Osteoblast (primary cell): ENCODE results near the gene TRAPPC4. TPM values are rescaled to one million over a fixed set of nuclear protein-coding genes. Genes with fewer than 3 reads are reported as not detected.

Experiments
- DNase-seq: peaks from one replicate; pipeline ENCODE4 v3.0.0; 2011; ENCODE audit warnings: low spot score, mixed read lengths; ENCODE audit not compliant: insufficient read length; ENCODE audit errors: missing footprints
- H2AFZ ChIP-seq: 2 replicates; pipeline ENCODE4 v1.6.0; 2011; ENCODE audit warnings: mild to moderate bottlenecking, low read length
- H3K27ac ChIP-seq: 2 replicates; pipeline ENCODE4 v1.5.1; 2011; ENCODE audit warnings: mild to moderate bottlenecking, low read depth, low read length, moderate library complexity
- H3K27me3 ChIP-seq: 2 replicates; pipeline ENCODE4 v1.6.0; 2012; ENCODE audit warnings: mild to moderate bottlenecking, control low read depth, inconsistent platforms, low read length, moderate library complexity; ENCODE audit not compliant: insufficient read depth
- H3K36me3 ChIP-seq: 2 replicates; pipeline ENCODE4 v1.5.1; 2011; ENCODE audit warnings: mild to moderate bottlenecking, low read length, control low read depth, moderate library complexity; ENCODE audit not compliant: insufficient read depth
- H3K4me1 ChIP-seq: 2 replicates; pipeline ENCODE4 v1.5.1; 2011; ENCODE audit warnings: mild to moderate bottlenecking, low read length, control low read depth, moderate library complexity; ENCODE audit not compliant: insufficient read depth
- H3K4me2 ChIP-seq: 2 replicates; pipeline ENCODE4 v1.6.0; 2011; ENCODE audit warnings: mild to moderate bottlenecking, low read length; ENCODE audit not compliant: insufficient read depth
- H3K4me3 ChIP-seq: fragments of 200-600 bp; sonication (generic); 3 replicates; pipeline ENCODE4 v1.5.1; 2012; ENCODE audit warnings: mild to moderate bottlenecking, low read length, inconsistent platforms; ENCODE audit not compliant: insufficient read depth
- H3K79me2 ChIP-seq: 2 replicates; pipeline ENCODE4 v1.6.0; 2012; ENCODE audit warnings: mild to moderate bottlenecking, low read length, control low read depth, inconsistent platforms; ENCODE audit not compliant: insufficient read depth
- H3K9me3 ChIP-seq: 2 replicates; pipeline ENCODE4 v1.5.1; 2011; ENCODE audit warnings: low read depth, low read length, control low read depth
- H4K20me1 ChIP-seq: 2 replicates; pipeline ENCODE4 v1.6.0; 2012; ENCODE audit warnings: mild to moderate bottlenecking, low read length, control low read depth; ENCODE audit not compliant: insufficient read depth
- small RNA-seq: library from RNA; depleted of rRNA; stranded (forward); fragments of <200 nt; gene quantifications from one replicate; pipeline ENCODE3, GENCODE V24; 2012
- total RNA-seq: library from RNA; depleted of rRNA; stranded (reverse); fragments of >200 nt; gene quantifications from 2 replicates; pipeline ENCODE4 v1.2.3, GENCODE V29; 2012
- TF ChIP-seq, protein P1 (sequence below): IDR thresholded peaks from 2 replicates; pipeline ENCODE4 v1.5.1; 2011; ENCODE audit warnings: mild to moderate bottlenecking, low read depth, low read length, moderate library complexity; ENCODE audit errors: extremely low read depth

Gene TRAPPC4
- total RNA-seq, 1 donor = 42.3 TPM

DNA sequence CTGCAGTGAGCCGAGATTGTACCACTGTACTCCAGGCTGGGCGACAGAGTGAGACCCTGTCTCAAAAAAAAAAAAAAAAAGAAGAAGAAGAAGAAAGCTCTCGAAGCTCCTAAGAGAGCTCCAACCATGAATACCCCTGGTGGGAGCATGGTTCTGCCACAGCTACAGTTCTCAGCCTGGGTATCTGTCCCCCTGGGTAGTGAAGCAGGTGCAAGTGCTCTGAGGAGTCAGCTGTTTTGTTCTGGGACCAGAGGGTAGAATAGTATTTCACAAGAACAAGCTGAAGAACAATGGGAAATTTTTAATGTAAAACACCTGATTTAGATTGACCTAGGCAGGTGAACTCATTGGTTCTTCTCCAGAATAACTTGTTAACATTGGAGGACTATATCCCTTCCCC lies 42.7 kb downstream of the TRAPPC4 start:
- DNase-seq = peak; percentile 26
- TF ChIP-seq, protein P1, sequence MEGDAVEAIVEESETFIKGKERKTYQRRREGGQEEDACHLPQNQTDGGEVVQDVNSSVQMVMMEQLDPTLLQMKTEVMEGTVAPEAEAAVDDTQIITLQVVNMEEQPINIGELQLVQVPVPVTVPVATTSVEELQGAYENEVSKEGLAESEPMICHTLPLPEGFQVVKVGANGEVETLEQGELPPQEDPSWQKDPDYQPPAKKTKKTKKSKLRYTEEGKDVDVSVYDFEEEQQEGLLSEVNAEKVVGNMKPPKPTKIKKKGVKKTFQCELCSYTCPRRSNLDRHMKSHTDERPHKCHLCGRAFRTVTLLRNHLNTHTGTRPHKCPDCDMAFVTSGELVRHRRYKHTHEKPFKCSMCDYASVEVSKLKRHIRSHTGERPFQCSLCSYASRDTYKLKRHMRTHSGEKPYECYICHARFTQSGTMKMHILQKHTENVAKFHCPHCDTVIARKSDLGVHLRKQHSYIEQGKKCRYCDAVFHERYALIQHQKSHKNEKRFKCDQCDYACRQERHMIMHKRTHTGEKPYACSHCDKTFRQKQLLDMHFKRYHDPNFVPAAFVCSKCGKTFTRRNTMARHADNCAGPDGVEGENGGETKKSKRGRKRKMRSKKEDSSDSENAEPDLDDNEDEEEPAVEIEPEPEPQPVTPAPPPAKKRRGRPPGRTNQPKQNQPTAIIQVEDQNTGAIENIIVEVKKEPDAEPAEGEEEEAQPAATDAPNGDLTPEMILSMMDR = no peak
- Histone ChIP-seq H4K20me1 (peaks cover 1% of the 10 kb centered on the region), H2AFZ (no peak overlapping the region), H3K4me1 (peaks cover 16% of the 10 kb centered on the region), H3K4me2 (no peak overlapping the region), H3K36me3 (no peaks in the 10 kb centered on the region), H3K4me3 (no peak overlapping the region), H3K27ac (no peak overlapping the region), H3K79me2 (peaks cover 27% of the 10 kb centered on the region), H3K9me3 (no peaks in the 10 kb centered on the region), H3K27me3 (no peaks in the 10 kb centered on the region)

DNA sequence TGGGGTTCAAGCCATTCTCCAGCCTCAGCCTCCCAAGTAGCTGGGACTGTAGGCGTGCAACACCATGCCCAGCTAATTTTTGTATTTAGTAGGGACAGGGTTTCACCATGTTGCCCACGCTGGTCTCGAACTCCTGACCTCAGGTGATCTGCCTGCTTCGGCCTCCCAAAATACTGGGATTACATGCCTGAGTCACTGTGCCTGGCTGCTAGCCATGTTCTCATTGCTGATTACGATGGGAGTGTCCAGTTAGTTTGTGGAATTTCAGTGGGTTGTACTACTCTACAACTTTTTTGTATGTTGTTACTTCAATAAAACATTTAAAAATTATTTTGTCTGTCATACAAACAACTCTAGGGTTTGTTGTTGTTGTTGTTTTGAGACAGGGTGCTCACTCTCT lies 44.2 kb downstream of the TRAPPC4 start:
- TF ChIP-seq, protein P1 = no peak
- no peak overlapping the region for H3K27ac ChIP-seq

DNA sequence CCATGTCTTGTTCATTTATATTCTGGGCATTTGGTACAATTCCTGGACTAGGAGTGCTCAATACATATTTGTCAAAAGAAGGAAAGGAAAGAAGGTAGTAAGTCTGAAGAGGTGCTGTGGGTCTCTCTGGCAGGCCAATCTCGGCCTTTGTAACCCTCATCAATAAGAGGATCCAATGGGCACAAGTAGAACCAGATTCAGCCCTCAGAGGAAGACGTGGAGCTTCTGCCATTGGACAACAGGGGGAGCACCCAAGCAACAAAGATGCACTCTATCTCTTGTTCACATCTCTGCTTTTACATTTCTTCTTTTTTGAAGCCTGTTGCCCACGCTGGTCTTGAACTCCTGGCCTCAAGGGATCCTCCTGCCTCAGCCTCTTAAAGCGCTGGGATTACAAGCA lies 46.8 kb downstream of the TRAPPC4 start:
- H3K4me3 ChIP-seq = no peak overlapping the region
- no peaks in the 10 kb centered on the region for H3K27me3 ChIP-seq
- peaks cover 8% of the 10 kb centered on the region for H3K4me1 ChIP-seq
- H4K20me1 ChIP-seq = no peaks in the 10 kb centered on the region
- H3K79me2 ChIP-seq = peaks cover 46% of the 10 kb centered on the region
- no peaks in the 10 kb centered on the region for H3K9me3 ChIP-seq
- no peak overlapping the region for H3K4me2 ChIP-seq
- peaks cover 8% of the 10 kb centered on the region for H3K36me3 ChIP-seq
- DNase-seq = peak; percentile 87
- no peak overlapping the region for H2AFZ ChIP-seq
- H3K27ac ChIP-seq = no peak overlapping the region
- TF ChIP-seq, protein P1 = peak; percentile 54

More for the DNA sequence above, 44.2 kb downstream of the TRAPPC4 start:
- no peaks in the 10 kb centered on the region for H3K9me3 ChIP-seq
- H3K79me2 ChIP-seq = peaks cover 28% of the 10 kb centered on the region
- H3K27me3 ChIP-seq = no peaks in the 10 kb centered on the region
- DNase-seq = peak; percentile 68
- H3K4me2 ChIP-seq = no peak overlapping the region
- H3K36me3 ChIP-seq = no peaks in the 10 kb centered on the region
- H3K4me1 ChIP-seq = peaks cover 13% of the 10 kb centered on the region
- H3K4me3 ChIP-seq = no peak overlapping the region
- no peak overlapping the region for H2AFZ ChIP-seq
- no peaks in the 10 kb centered on the region for H4K20me1 ChIP-seq

DNA sequence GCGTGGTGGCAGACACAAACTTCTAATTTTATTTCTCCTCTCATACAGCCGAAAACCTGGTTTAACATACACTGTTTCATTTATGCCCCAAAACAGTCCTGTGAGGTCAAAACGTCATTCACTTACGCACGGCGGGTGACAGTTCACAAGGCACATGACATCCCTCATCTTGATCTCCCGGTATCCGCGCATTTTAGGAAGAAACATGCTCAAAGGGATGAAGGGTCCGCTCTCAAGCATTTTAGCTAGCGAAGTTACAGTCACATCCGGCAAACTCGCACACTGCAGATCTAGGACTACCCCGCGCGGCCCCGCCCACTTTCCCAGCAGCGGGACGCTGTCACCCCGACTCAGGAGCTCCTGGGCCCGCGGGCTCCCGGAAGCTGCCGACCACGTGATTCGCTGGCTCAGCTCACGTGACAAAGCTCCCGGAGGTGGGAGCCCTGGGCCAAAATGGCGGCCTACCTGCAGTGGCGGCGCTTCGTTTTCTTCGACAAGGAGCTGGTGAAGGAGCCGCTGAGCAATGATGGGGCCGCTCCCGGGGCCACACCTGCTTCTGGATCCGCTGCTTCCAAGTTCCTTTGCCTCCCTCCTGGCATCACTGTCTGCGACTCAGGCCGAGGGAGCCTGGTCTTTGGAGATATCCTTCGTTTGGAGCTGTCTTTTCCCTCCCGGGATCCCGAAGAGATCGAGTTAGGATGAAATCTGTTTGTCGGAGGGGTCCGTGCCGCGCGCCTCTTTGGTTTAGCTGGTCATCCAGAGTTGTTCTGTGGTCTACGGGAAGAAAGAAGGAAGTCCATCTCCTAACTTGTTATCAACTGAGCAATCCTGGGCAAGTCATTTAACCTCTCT lies 49.0 kb downstream of the TRAPPC4 start, which contains the start of gene VPS11:
TSS of gene VPS11 (plus strand) at position 448 of the 852 bp plus-strand sequence. CDS start at position 454, 6 bp downstream.
- TF ChIP-seq, protein P1 = no peak
- peak within 1 kb of the TSS; percentile 98 for H3K4me3 ChIP-seq
- no peaks in the 10 kb centered on the region for H4K20me1 ChIP-seq
- no peaks in the 10 kb centered on the region for H3K9me3 ChIP-seq
- peaks cover 50% of the 10 kb centered on the region for H3K79me2 ChIP-seq
- peaks cover 24% of the 10 kb centered on the region for H3K36me3 ChIP-seq
- peak within 1 kb of the TSS; percentile 85 for H3K27ac ChIP-seq
- peaks cover 5% of the 10 kb centered on the region for H3K4me1 ChIP-seq
- DNase-seq = peak; percentile 100
- no peaks in the 10 kb centered on the region for H3K27me3 ChIP-seq
- peak within 1 kb of the TSS; percentile 90 for H3K4me2 ChIP-seq
- H2AFZ ChIP-seq = peak within 1 kb of the TSS; percentile 99

Small RNAs within 50 kb of the gene (small RNA-seq; reads per million reads assigned to genes)
- gene AP003392.2 (not detected), gene RF00017 (not detected), gene RF00019 (not detected)

Other genes starting within 250 kb of the TRAPPC4 start
- 116 and 122 TPM in 2 replicates for gene DDX6, start 227.6 kb upstream of the TRAPPC4 start, total RNA-seq
- gene CXCR5, start 134.9 kb upstream of the TRAPPC4 start, total RNA-seq = not detected in 2 replicates
- gene BCL9L, start 92.8 kb upstream of the TRAPPC4 start, total RNA-seq = 27.9 and 28.3 TPM in 2 replicates
- gene UPK2, start 62.5 kb upstream of the TRAPPC4 start, total RNA-seq = not detected in 2 replicates
- gene FOXR1, start 47.0 kb upstream of the TRAPPC4 start, total RNA-seq = not detected in 2 replicates
- 37.6 and 37.7 TPM in 2 replicates for gene CENATAC, start 20.6 kb upstream of the TRAPPC4 start, total RNA-seq
- 1,078 and 1,259 TPM in 2 replicates for gene RPS25, start 423 bp upstream of the TRAPPC4 start, total RNA-seq
- gene SLC37A4, start 12.1 kb downstream of the TRAPPC4 start, total RNA-seq = 13.0 and 14.8 TPM in 2 replicates
- 94.9 and 117 TPM in 2 replicates for gene HYOU1, start 38.4 kb downstream of the TRAPPC4 start, total RNA-seq
- 35.1 and 37.1 TPM in 2 replicates for gene VPS11, start 49.1 kb downstream of the TRAPPC4 start, total RNA-seq
- 5.0 and 8.7 TPM in 2 replicates for gene HMBS, start 66.1 kb downstream of the TRAPPC4 start, total RNA-seq
- 20.3 and 22.1 TPM in 2 replicates for gene DPAGT1, start 83.1 kb downstream of the TRAPPC4 start, total RNA-seq
- gene C2CD2L, start 88.6 kb downstream of the TRAPPC4 start, total RNA-seq = 5.0 and 6.2 TPM in 2 replicates
- gene HINFP, start 102.8 kb downstream of the TRAPPC4 start, total RNA-seq = 20.6 and 22.8 TPM in 2 replicates
- gene ABCG4, start 130.3 kb downstream of the TRAPPC4 start, total RNA-seq = under 0.01 TPM in 1 of 2 replicates, not detected in the other
- gene NLRX1, start 150.0 kb downstream of the TRAPPC4 start, total RNA-seq = 24.2 and 29.7 TPM in 2 replicates
- gene NHERF4, start 166.7 kb downstream of the TRAPPC4 start, total RNA-seq = not detected in 2 replicates
- 9.0 and 9.7 TPM in 2 replicates for gene CBL, start 187.6 kb downstream of the TRAPPC4 start, total RNA-seq